Ovary (tissue), 3 donors: ENCODE measurements around the gene MND1.
"Not testable (repeated sequence)": the region's sequence is repeated elsewhere in the genome, so short reads cannot be mapped to it uniquely, and the experiment has no call there.

Experiments used
- CTCF ChIP-seq, 3 donors: fragments of 450-650 bp in 2 of 3; fragments of 200-600 bp in 1 of 3; IDR thresholded peaks; one replicate each; pipeline versions ENCODE4 v1.5.1 to v1.8.0; 2016 to 2022; ENCODE audit warnings: antibody characterized with exemption in 3 of 3, mild to moderate bottlenecking in 1 of 3
- EP300 ChIP-seq: sonication (generic); formaldehyde crosslinking; IDR thresholded peaks from one replicate; pipeline ENCODE4 v1.6.1; 2017; ENCODE audit warnings: antibody characterized with exemption
- POLR2A ChIP-seq: fragments of 450-650 bp; IDR thresholded peaks from one replicate; pipeline ENCODE4 v1.6.1; 2017; ENCODE audit warnings: antibody characterized with exemption, mild to moderate bottlenecking, moderate library complexity
- donor health status: DM: no; HTN: no; CAD: no.

- TF ChIP-seq POLR2A; CTCF (IDR thresholded peaks at IDR 0.05); EP300: not testable (repeated sequence)
These were observed 72.0 kb downstream of the MND1 start for GRCh38 chr4:153416456-153416855.
